Renal cortical epithelial cell (primary cell): ENCODE results near the gene NPTN. TPM values are rescaled to one million over a fixed set of nuclear protein-coding genes. Genes with fewer than 3 reads are reported as not detected.
"Not testable (repeated sequence)": the region's sequence is repeated elsewhere in the genome, so short reads cannot be mapped to it uniquely, and the experiment has no call there.

Source experiments
- DNase-seq: peaks from one replicate; pipeline ENCODE4 v3.0.0-alpha.2; 2011; ENCODE audit warnings: low read depth
- total RNA-seq: library from RNA; depleted of rRNA; stranded (reverse); fragments of >200 nt; gene quantifications from 2 replicates; pipeline ENCODE4 v1.2.3, GENCODE V29; 2014

Gene NPTN
- total RNA-seq, 1 donor from 2014 or later, result 262 TPM

- peak; percentile 47 for DNase-seq
Observed at GRCh38 chr15:73601451-73602445, 31.4 kb downstream of the NPTN start.

- peak; percentile 29 for DNase-seq
Observed at GRCh38 chr15:73600413-73601335, 32.5 kb downstream of the NPTN start.

GRCh38 chr15:73599934-73600333 lies 33.3 kb downstream of the NPTN start:
- peak; percentile 84 for DNase-seq

GRCh38 chr15:73598530-73599160 lies 34.5 kb downstream of the NPTN start:
- DNase-seq, result peak; percentile 33

GRCh38 chr15:73597036-73597638 lies 36.1 kb downstream of the NPTN start:
- DNase-seq, result no peak

GRCh38 chr15:73596174-73596573 lies 37.0 kb downstream of the NPTN start:
- no peak for DNase-seq

- no peak for DNase-seq
Observed at GRCh38 chr15:73594109-73594508, 39.1 kb downstream of the NPTN start.

- no peak for DNase-seq
Observed at GRCh38 chr15:73593304-73594074, 39.7 kb downstream of the NPTN start.

GRCh38 chr15:73590263-73590662 lies 42.9 kb downstream of the NPTN start:
- no peak for DNase-seq

GRCh38 chr15:73589766-73590165 lies 43.4 kb downstream of the NPTN start:
- DNase-seq, result no peak

GRCh38 chr15:73585871-73586654 lies 47.1 kb downstream of the NPTN start:
- DNase-seq, result peak; percentile 62

GRCh38 chr15:73584699-73585420 lies 48.3 kb downstream of the NPTN start:
- no peak for DNase-seq

- no peak for DNase-seq
Observed at GRCh38 chr15:73583544-73583943, 49.6 kb downstream of the NPTN start.

- DNase-seq, result no peak
Observed at GRCh38 chr15:73582851-73583379, 50.3 kb downstream of the NPTN start.

- DNase-seq, result no peak
Observed at GRCh38 chr15:73578026-73578425, 55.2 kb downstream of the NPTN start.

GRCh38 chr15:73577593-73577992 lies 55.6 kb downstream of the NPTN start:
- DNase-seq, result not testable (repeated sequence)

GRCh38 chr15:73575636-73576247 lies 57.4 kb downstream of the NPTN start:
- peak; percentile 41 for DNase-seq

- no peak for DNase-seq
Observed at GRCh38 chr15:73573572-73573971, 59.6 kb downstream of the NPTN start.
